ENCODE results near the gene MYRFL.
A peak's percentile ranks its signal among the peaks of the same experiment; 100 is the strongest.

MYRFL gene

GRCh38 chr12:69898236-69898635 lies 73.2 kb downstream of the MYRFL start:
- peaks cover 75% of the 10 kb centered on the region for H3K4me1 ChIP-seq (ENCODE audit: low read depth, poor library complexity, severe bottlenecking)
- no peaks in the 10 kb centered on the region for H4K20me1 ChIP-seq (ENCODE audit: insufficient read depth)
- H3K4me3 ChIP-seq (IDR thresholded peaks at IDR 0.05; ENCODE audit: insufficient read depth, low read depth, low read length), result no peak overlapping the region
- TF ChIP-seq CTCF (conservative IDR thresholded peaks at IDR 0.05; ENCODE audit: low read depth, low read length), result 0 out of 2 replicates have a peak, but pooled peaks have one; percentile 3
- H2AFZ ChIP-seq (ENCODE audit: low read depth), result peak overlapping the region; percentile 24; the same call in 1 of the 2 replicates
- peak overlapping the region; percentile 74 for H3K27ac ChIP-seq
- H3K4me2 ChIP-seq, result peak overlapping the region; percentile 75
- H3K9ac ChIP-seq, result peak overlapping the region; percentile 33; the same call in 1 of the 2 replicates
- H3K27me3 ChIP-seq (ENCODE audit: insufficient read depth, low read depth), result no peaks in the 10 kb centered on the region
- H3K79me2 ChIP-seq (ENCODE audit: insufficient read depth, low read depth), result no peaks in the 10 kb centered on the region
- H3K36me3 ChIP-seq (ENCODE audit: insufficient read depth), result no peaks in the 10 kb centered on the region

DNA sequence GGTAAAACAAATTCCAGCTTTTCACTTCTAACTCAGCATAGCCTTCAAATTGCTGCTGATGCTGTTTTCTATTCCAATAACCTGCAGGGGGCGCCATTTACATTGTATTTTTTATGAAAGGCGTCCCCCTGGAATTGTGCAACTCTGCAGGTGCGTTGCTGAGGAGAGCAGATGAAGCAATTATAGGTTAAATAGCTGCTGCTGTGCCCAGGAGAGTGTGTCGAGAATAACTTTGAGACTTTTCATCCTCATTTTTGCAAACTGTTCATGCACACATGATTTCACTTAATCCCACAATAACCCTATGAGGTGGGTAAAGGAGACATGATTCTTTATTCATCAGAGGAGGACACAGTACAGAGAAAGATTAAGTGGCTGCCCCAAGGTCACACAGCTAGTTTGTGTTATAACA lies 75.7 kb downstream of the MYRFL start:
- Histone ChIP-seq H3K9ac (no peak overlapping the region), H2AFZ (ENCODE audit: low read depth) (no peak overlapping the region; the same call in 1 of the 2 replicates), H3K79me2 (ENCODE audit: insufficient read depth, low read depth) (no peaks in the 10 kb centered on the region), H3K4me3 (IDR thresholded peaks at IDR 0.05; ENCODE audit: insufficient read depth, low read depth, low read length) (no peak overlapping the region), H3K4me2 (peak overlapping the region; percentile 14), H3K4me1 (ENCODE audit: low read depth, poor library complexity, severe bottlenecking) (peaks cover 69% of the 10 kb centered on the region), H3K27ac (no peak overlapping the region), H3K27me3 (ENCODE audit: insufficient read depth, low read depth) (no peaks in the 10 kb centered on the region), H4K20me1 (ENCODE audit: insufficient read depth) (no peaks in the 10 kb centered on the region), H3K36me3 (ENCODE audit: insufficient read depth) (no peaks in the 10 kb centered on the region)
- peak; percentile 100 for TF ChIP-seq CTCF (conservative IDR thresholded peaks at IDR 0.05; ENCODE audit: low read depth, low read length)

- H3K4me3 ChIP-seq (IDR thresholded peaks at IDR 0.05; ENCODE audit: insufficient read depth, low read depth, low read length), result no peak overlapping the region
- no peak overlapping the region for H3K9ac ChIP-seq
- no peak for TF ChIP-seq CTCF (conservative IDR thresholded peaks at IDR 0.05; ENCODE audit: low read depth, low read length)
These were observed 76.3 kb downstream of the MYRFL start for GRCh38 chr12:69901221-69901905.

DNA sequence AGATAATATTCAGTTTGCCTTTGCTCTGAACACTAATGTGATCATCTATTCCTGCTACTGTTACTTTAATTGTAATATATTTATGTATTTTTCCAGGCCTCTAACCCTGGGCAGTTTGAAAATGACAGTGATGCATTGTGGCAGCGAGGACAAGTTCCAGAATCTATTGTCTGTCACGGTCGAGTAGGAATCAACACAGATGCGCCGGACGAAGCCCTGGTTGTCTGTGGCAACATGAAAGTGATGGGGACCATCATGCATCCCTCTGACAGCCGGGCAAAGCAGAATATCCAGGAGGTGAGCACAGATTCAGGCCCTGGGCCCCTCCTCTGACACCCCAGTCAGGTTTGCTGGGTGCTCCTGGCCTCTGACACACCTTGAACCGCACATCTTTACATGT lies 78.5 kb downstream of the MYRFL start:
- Histone ChIP-seq H3K4me3 (IDR thresholded peaks at IDR 0.05; ENCODE audit: insufficient read depth, low read depth, low read length) (no peak overlapping the region), H3K4me2 (no peak overlapping the region), H3K9ac (no peak overlapping the region), H3K79me2 (ENCODE audit: insufficient read depth, low read depth) (no peaks in the 10 kb centered on the region), H3K36me3 (ENCODE audit: insufficient read depth) (no peaks in the 10 kb centered on the region), H3K4me1 (ENCODE audit: low read depth, poor library complexity, severe bottlenecking) (peaks cover 66% of the 10 kb centered on the region), H4K20me1 (ENCODE audit: insufficient read depth) (no peaks in the 10 kb centered on the region), H3K27me3 (ENCODE audit: insufficient read depth, low read depth) (no peaks in the 10 kb centered on the region), H2AFZ (ENCODE audit: low read depth) (no peak overlapping the region), H3K27ac (no peak overlapping the region)
- no peak for TF ChIP-seq CTCF (conservative IDR thresholded peaks at IDR 0.05; ENCODE audit: low read depth, low read length)

More at GRCh38 chr12:69901221-69901905, 76.3 kb downstream of the MYRFL start:
- H3K27me3 ChIP-seq (ENCODE audit: insufficient read depth, low read depth), result no peaks in the 10 kb centered on the region
- no peaks in the 10 kb centered on the region for H3K79me2 ChIP-seq (ENCODE audit: insufficient read depth, low read depth)
- H3K27ac ChIP-seq, result no peak overlapping the region
- H4K20me1 ChIP-seq (ENCODE audit: insufficient read depth), result no peaks in the 10 kb centered on the region
- peak overlapping the region; percentile 14 for H3K4me2 ChIP-seq
- H3K4me1 ChIP-seq (ENCODE audit: low read depth, poor library complexity, severe bottlenecking), result peaks cover 69% of the 10 kb centered on the region
- H3K36me3 ChIP-seq (ENCODE audit: insufficient read depth), result no peaks in the 10 kb centered on the region
- no peak overlapping the region for H2AFZ ChIP-seq (ENCODE audit: low read depth)
